HG02610 (cell line): ENCODE measurements around the gene CHST8.

ENCODE experiments used
- ATAC-seq: cut with Tn5 transposase; IDR thresholded peaks from one replicate; pipeline ENCODE4 v1.9.1; 2021; ENCODE audit warnings: mild to moderate bottlenecking, moderate library complexity; ENCODE audit not compliant: unreplicated experiment

The CHST8 gene

DNA sequence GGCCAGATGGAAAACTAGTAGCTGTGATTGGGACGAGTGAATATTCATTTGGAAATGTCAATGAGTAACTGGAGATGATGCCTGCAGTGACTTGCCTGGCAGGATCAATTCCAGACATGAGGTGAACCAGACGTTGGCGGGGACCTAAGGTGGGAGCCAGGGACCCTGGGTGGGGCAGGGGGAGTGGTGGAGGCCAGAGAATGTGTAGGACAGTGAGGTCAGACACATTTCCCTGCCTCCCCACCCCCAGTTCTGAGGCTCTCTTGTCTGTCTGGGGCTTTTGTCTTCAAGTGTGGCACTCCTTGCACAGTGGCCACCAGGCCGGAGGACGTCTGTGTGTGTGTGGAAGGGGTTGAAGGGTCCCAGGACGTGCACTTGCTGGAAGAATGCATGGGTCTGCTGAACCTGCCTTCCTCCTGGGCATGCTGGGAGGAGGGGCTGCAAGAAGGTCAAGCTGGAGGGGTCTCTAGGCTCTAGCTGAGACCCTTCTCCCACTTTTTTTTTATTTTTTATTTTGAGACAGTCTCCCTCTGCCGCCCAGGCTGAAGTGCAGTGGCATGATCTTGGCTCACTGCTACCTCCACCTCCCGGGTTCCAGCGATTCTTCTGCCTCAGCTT is 51.6 kb downstream of the CHST8 start:
- no peak for ATAC-seq

DNA sequence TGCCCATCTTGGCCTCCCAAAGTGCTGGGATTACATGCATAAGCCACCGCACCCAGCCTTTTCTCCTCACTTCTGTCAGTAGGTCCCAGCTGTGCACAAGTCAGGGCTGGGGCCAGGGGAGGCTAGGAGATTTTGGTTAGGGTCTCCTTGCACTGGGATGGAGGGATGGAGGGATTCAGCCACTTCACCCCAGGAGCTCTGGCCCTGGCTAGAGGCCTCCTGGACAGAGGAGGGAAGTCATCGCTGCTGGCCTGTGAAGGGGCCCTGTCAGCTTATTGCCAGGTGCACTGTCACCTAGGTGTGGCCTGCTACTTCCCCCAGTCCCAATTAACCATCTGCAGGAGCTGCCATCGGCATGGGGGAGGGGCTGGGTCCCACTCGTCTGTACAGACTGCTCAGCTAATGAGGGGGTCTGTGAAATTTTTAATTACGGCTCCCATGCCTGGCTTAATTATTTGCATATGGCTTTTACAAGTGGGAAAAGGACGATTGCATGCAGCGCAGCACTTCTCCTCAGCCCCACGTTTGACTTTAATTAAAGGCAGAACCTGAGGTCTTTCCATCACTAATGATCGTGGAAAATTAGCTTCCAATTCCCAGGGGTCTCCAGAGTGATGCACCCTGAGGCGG is 52.4 kb downstream of the CHST8 start:
- ATAC-seq: no peak

DNA sequence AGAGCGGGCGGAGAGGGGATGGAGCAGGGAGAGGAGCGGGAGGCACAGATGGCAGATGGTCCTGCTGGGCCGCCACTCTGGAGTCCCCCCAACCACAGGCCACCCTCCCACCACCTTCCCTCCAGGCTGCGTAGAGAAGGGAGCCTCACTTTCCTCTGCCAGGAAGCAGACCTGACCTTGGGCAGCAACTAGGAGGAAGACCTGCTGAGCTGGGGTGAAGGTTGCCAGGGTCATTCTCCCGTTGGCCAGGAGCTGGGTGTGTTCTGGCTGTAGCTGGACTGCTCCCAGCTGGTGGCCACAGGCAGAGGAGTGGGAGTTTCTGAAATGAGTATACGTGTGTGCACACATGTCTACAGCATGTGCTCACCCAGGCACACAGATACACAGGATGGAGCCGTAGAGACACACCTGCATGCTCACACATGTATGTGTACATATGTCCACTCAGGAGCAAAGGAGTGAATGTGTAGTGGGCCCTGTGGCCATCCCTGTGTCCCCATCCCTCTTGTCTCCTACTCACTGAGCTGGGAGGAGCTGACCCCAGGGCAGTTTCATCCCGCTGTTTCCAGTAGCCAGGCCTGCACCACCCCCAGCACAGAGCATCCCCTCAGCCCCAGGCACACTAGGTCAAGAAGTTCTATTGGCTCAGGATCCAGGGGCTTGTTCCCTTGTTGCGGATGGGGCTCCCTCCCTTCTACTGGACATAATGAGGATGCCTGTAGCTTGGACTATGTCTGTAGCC is 53.0 kb downstream of the CHST8 start:
- no peak for ATAC-seq

DNA sequence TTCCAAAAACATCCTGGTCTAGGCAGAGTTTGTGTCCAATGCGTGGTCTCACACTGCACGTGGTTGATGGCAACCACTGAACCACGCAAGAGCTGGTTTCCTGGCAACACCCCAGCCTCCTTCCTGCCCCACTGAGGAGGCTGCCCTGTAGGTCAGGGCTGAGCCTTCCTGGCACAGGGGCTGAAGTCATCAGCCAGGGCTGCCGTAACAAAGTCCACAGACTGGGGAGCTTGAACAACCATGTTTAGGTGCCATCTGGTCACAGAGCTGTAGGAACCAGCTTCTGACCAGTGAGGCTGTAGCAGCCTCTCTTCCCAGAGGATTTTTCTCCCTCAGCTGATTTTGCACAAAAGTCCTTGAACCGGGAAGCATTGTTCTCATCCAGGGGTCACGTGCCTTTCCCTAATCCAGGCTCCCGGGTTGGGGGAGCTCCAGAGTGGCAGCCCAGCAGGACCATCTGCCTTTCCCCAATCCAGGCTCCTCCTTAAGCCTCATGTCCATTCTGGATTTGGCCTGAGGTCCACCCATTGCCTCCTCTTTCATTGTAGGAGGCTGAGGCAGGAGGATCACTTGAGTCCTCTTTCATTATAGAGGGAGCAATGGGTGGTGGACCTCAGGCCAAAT is 53.9 kb downstream of the CHST8 start:
- no peak for ATAC-seq

DNA sequence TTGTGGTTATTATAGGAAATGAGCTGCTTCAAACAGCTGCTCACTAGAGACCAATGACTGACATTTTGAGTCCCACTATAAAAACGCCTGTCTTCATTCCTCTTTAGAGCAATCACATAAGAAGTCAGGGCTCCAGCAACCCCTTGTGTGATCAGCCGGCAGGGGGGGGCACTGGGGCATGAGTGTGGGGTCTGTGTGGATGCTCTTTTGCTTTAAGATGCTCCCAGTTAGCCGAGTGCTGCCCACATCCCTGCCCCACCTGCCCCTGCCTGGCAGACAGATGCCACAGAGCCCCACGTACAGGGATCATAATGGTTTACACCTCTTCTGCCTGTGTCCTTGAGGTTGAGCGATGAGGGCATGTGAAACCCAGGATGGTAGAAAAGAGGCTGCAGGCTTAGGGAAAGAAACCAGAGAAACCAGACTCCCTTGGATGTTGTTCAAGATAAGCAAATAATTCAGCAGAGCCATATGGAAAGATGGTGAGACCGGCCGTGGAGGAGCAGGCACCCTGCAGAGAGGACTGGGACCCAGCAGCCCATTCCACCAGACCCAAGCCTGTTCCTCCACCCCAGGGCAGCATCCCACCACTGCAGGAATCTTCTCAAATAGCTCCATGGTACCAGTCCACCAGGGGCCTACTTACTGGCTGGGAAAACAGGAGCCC is 55.4 kb downstream of the CHST8 start:
- ATAC-seq: no peak

DNA sequence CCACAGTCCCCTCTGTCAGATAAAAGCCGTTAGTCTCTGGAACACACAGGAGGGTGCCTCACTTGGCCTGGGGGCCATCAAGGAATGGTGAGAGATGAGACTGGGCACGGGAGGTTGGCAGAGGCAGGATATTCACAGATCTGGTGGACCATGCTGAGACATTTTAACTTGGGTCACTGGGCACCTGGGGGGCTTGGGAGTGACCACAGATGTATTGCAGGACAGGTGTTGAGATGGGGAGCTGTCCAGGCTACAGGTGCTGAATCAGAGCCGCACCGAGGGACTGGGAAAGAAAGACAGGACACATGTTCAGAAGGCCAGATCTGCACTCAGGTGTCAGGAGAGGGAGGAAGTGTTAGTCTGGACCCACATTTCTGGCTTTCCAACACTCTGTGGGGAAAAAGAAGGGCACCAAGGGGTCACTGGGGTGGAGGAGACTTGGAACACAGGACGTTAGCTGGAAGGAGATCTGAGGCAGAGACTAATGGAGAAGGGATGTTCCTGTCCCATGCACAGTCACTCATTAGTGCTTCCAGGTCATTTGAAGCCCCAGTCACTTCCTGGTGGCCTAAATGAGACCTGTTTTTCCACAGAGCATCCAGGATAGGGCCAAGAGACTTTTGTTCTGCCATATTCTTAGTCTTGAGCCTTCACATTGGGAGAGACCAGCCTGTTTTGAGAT is 56.1 kb downstream of the CHST8 start:
- no peak for ATAC-seq

DNA sequence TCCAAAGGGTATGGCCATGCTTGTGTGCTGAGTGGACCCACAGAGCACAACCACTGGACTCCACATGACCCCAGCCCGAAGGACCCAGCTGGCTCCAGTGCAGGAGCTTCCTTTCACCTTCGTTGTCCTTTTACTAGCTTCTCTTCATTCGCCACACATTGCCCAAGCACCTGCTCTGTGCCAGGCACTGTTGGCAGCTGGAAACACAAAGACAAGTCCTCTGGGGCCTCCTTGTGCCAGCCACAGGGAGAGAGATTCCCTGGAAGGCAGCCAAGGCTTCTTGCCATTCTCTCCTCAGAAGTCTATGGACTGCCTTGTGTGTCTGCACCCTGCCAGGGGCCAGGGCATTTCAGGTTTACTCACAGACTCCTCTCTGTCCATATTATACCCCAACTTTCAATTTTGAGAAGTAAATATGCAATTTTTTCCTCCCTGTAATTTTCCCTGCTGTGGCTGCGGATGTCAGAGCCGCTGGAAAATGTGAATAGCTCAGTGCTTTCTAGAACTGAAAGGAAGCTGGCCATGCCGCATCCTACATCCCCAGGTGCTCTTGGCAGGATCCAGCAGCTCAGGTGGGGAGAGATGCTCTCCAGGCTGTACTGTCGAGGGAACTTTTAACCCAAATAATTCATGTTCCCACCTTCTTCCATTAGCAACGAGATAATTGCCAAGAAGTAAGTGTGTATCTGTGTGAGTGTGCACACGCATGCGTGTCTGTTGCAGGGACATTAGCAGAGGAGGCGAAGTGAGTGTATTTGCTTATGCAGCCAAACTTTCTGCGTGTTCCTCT is 57.2 kb downstream of the CHST8 start:
- no peak for ATAC-seq

DNA sequence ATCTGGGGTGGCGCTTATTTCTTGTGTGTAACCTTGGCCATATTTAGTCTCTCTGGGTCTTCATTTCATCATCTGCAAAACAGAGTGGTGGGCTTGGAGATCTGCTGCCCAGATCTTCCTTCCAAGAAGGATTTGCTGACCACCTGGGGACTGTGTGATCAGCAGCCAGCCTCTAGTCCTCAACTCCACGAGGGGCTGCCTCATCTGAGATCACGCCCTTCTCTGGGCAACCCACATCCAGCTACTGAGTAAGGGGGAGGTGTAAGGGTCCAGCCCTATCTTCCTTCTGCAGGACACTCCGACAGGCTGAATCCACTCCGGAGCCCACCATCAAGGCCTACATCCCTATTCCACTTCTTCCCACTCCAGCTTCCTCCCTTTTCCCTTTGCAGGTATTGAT is 57.9 kb downstream of the CHST8 start:
- ATAC-seq: no peak

DNA sequence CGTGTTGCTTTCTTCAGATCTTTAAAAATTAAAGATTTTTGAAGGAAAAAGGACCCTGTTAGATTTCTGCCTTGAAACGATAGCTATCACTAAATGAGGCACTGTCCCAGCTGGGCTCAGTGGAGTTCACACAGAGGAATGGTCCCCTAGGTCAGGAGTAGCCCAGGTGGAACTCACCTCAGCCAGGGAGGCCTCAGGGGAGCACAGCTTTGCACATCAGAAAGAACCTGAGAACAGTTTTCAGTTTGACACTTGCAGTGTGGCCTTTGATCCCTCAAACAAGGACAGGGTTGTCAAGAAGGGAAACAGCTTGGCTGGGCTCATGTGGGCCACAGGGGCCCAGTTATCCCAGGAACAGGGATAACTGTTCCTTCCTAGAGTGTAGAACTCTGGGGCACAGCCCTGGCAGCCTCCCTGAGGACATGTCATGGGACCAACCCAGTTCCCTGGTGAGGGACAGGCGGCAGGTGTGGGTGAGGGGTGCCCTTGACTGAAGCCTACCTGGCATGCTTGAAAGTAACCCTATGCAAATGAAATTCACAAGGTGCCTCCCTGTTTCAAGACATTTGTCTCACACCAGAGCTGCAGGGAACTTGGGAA is 59.4 kb downstream of the CHST8 start:
- no peak for ATAC-seq

DNA sequence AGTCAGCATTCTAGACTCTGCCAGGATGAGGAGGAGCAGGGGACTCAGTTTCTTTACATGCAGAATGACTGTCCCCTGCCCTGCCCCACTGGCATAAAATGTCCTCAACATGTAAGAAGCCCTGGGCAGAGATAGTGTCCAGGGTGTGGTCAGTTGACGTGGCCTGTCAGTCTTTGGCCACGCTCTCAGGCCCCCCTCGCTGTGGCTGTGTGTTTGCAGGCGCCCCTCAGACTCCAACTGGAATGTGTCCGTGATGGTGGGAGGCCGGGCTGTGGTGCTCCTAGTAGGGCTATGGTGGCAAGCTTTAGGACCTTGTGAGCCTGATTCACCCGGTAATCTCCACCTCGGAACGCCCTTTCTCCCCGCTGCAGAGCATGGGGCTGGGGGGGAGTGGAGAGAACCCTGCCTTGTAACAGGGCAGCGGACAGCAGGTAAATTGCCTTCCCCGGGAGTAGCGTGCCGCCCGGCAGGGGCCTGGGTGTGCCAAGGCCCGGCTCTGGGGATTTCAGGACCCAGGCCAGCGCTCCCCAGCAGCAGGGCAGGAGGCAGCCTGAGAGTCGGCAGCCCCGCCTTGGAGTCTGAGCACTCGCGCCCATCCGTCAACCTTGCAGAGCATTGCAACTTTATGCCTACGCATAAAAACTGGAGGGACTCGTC is 62.3 kb downstream of the CHST8 start:
- no peak for ATAC-seq

DNA sequence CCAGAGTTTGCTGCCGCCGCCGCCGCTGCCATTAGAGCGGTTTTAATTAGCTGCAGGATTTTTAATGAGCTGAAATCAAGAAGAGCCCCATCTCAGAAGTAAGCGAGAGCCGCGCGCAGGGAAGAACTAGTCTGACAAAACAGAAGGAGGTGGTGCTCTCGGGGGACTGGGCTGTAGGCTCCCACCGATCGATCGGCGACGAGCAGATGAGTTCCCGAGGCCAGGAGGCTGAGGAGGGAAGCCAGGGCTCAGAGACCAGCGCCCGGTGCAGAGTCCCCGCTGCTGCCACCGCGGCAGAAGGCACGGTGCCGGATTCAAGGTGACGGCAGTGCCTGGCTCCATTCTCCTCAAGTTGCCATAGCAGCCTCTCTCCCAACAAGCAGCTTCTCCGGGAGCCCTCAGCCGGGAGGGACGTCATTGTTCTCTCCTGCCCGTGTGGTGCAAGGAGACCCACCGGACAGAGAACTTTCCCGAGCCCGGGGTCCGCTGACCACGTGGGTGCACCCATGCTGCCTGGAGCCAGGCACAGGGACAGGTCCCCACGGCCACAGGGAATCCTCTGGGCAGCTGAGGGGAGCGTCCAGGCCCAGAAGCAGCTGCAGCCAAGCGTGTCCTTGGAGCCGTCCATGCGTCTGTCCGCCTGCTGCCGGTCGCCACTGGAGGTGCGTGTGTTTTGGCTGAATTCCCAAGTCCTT is 62.9 kb downstream of the CHST8 start:
- no peak for ATAC-seq

DNA sequence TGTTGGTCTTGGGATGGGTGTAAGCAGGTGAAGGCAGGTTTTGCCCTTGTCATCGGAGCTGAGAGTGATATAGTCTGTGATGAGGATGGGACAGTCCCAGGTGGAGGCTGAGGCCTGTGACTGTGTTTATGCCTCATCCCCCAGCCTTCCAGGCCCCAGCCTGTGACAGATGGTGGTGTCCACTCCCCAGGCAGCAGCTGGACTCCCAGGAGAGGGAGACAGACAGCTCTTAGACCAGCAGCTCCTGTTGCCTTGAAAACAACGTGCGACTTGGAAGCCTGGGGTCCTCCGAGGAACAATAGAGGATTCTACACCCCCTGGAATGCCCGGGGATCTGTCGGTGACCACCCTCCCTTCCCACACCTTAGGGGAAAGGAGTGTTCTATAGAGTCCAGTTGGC is 63.8 kb downstream of the CHST8 start:
- ATAC-seq: no peak

DNA sequence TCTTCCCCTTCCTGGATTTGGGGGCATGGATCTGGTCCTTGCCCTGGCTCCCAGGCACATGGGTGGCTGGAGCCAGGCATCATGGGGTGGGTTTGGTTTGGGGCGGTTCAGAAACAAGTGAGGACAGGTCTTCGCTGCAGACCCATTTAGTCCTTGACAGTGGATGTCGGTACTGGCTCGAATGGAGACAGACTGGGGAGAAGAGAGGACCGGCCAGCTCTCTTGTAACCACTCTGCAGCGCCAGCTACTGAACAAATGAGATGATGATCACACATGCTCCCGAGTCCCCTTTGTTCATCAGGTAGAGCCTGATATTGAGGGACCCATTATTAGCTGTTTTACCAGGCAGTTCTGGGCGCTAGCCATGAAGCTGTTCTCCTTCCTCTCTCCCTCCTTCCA is 64.5 kb downstream of the CHST8 start:
- ATAC-seq: no peak

DNA sequence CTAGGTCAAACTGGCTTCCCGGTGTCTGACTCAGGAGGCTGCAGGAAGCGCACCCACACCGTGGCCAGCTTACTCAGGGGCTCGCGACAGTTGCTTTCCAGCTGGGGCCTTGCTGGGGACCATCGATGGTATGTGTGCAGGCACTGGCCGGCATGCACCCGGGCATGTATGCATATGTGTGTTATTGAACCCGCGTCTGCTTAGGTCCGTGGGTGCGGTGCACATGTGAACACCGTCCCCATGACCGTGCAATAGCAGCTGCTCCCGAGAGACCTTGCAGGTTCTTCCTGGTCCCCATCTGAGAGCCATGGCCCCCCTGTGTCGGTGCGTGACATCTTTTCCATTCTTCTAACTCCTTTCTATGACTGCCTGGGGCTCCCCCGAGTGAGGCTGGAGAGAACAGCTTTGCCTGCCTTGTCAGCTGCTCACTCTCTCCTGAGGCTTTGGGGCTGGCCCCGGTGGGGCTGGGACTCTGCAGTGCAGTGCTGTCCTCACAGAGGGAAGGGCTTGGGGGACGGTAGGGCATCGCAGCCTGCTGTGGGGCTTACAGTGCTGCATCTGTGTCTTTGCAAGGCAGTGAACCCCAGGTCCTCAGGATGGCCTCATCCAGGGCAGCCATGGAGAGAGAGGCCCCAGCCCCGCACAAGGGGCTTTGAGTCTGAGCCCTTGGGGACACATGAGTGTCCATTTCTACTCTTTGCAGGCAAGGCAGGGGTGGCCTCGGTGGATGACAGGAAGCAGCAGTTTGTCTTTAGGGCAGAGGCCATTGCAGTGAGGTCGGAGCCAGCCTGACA is 65.1 kb downstream of the CHST8 start:
- no peak for ATAC-seq

DNA sequence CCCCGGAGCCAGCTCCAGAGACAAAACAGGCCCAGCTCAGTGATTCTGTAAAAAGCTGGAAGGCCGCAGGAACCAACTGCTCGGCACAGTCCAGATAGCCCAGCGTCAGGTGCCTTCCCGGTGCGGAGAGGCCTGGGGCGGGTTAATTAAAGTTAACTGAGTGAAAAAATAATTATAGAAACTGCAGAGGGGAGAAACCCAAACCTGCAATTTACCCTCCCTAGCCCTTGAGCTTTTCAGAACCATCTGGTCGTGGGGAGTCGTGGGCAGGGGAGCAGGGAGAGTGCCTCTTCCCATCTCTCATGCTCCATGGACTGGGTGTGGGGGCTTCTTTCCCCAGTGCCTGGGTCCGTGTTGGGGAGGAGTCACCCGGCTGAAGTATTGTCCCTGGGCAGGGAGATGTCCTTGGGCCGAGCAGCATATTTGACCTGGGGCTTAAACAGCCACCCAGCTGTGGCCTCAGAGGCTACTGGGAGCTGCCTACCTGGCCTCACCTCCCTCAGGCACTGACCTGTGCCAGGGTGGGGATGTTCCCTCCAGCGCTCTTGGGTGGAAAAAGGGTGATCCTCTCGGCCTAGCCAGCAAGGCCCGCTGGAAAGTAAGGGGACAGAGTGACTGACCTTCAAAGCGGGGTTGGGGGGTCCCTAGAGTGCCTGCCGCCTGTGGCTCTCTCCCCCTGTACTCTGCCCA is 65.9 kb downstream of the CHST8 start:
- no peak for ATAC-seq

DNA sequence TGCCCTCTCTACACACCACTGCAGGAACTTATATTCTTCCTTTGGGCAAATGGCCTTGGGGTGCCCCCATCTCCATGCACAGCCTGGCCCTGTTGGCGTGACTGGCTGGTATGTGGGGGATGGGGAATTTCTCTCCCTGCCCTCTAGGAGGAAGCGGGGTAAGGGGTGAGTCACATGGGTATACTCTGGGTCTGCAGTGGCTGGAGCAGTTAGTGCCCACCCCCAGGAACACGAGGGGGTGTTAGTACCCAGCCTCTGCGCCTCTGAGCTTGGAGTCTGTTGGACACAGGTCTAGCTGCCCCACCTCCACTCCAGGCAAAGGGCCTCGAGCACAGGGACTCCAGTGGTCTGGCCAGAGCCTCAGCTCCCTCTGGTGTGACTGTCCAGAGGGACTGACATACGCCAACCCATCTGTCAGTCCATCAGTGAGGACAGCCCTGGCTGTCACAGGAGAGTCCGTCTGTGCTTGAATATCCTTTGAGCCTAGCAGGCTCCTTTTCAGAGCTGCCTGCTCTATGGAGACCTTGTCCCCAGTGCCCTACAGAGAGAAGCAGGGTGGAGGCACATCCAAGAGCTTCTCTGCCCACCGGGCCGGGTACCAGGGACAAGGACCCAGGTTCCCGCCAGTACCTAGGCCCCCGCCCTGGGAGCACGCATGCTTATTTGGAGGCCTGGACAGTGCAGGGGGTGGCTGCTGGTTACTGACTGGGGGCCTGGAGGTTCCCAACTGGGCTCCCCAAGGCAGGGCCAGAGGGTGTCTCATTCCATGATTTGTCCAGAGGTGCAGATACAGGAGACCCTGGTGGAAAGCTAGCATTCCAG is 66.6 kb downstream of the CHST8 start:
- no peak for ATAC-seq
